LNCaP clone FGC (cell line): ENCODE measurements around the gene RESP18.

Experiments used
- DNase-seq: peaks from one replicate; pipeline ENCODE4 v3.0.0-alpha.2; 2011; ENCODE audit warnings: low read depth
- H3K4me3 ChIP-seq: 2 replicates; pipeline ENCODE4 v1.5.1; 2011; ENCODE audit warnings: mild to moderate bottlenecking, low read depth, low read length, control low read depth
- CTCF ChIP-seq: IDR thresholded peaks from 2 replicates; pipeline ENCODE4 v1.5.1; 2012; ENCODE audit warnings: mild to moderate bottlenecking; ENCODE audit not compliant: control insufficient read depth, insufficient read depth; ENCODE audit errors: extremely low read depth

The RESP18 gene

GRCh38 chr2:219362072-219362471 is 29.5 kb upstream of the RESP18 start:
- no peak for TF ChIP-seq CTCF
- no peak for DNase-seq
- no peak overlapping the region for H3K4me3 ChIP-seq

- H3K4me3 ChIP-seq = no peak overlapping the region
- no peak for DNase-seq
- TF ChIP-seq CTCF = no peak
These were observed 25.9 kb upstream of the RESP18 start for GRCh38 chr2:219358170-219359075.

GRCh38 chr2:219356834-219357233 is 24.3 kb upstream of the RESP18 start:
- no peak overlapping the region for H3K4me3 ChIP-seq
- no peak for DNase-seq
- TF ChIP-seq CTCF = no peak

GRCh38 chr2:219354582-219354981 is 22.0 kb upstream of the RESP18 start:
- H3K4me3 ChIP-seq = no peak overlapping the region
- TF ChIP-seq CTCF = no peak
- DNase-seq = no peak

- H3K4me3 ChIP-seq = no peak overlapping the region
- no peak for TF ChIP-seq CTCF
- DNase-seq = no peak
These were observed 20.6 kb upstream of the RESP18 start for GRCh38 chr2:219353129-219353528.

GRCh38 chr2:219352448-219353023 is 20.0 kb upstream of the RESP18 start:
- no peak overlapping the region for H3K4me3 ChIP-seq
- peak; percentile 45 for TF ChIP-seq CTCF
- DNase-seq = no peak

GRCh38 chr2:219350710-219351221 is 18.2 kb upstream of the RESP18 start:
- no peak for TF ChIP-seq CTCF
- no peak overlapping the region for H3K4me3 ChIP-seq
- DNase-seq = no peak
